Right lobe of liver (tissue), 4 donors: ENCODE results near the gene LEMD1.

Experiments used
- CTCF ChIP-seq, 4 donors: fragments of 200-600 bp in 3 of 4; fragments of 450-650 bp in 1 of 4; IDR thresholded peaks; one replicate each; pipeline versions ENCODE4 v1.5.1 to v1.8.0; 2016 to 2022; ENCODE audit warnings: antibody characterized with exemption in 4 of 4, mild to moderate bottlenecking in 2 of 4
- POLR2A ChIP-seq: fragments of 450-650 bp; IDR thresholded peaks from one replicate; pipeline ENCODE4 v1.6.1; 2017; ENCODE audit warnings: antibody characterized with exemption, mild to moderate bottlenecking
- donor health status: DM: no; HTN: no; CAD: no.
- donor health status: DM: no; HTN: no; CAD: no.
- donor health status: DM: no; HTN: yes; CAD: no.

- TF ChIP-seq CTCF (IDR thresholded peaks at IDR 0.05) (no peak), POLR2A (no peak)
Observed at GRCh38 chr1:205458777-205459566, 37.1 kb upstream of the LEMD1 start.
